ENCODE data around the gene TMEM169. TPM values are rescaled to one million over a fixed set of nuclear protein-coding genes. Genes with fewer than 3 reads are reported as not detected.
A peak's percentile ranks its signal among the peaks of the same experiment; 100 is the strongest.

TMEM169 gene
- total and polyA plus RNA-seq, 2 of the 13 experiments (the other 11 are each of a cell fraction or from before 2014, with no cell fraction given): 1.5 to 4.5 TPM

DNA sequence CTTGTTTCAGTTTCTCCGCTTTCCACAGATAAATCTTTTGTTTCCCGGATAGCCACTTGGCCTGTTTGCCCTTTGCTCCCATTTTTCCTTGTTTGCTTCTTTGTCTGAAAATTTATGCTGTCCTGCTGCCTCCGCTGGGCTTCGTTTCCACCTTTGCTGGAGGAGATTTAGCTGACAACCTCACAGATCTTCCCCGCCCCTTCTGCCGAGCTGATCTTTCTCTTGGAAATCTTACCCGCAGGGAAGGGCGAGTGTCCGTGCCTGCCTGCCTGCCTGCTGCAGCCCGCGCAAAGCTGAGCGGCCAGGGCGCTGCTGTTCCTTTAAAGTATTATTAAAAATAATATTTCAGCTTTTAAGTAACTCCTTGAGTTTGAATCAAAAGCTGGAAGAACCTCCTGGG, 26.0 kb downstream of the TMEM169 start (continued):
- TF ChIP-seq, protein P1, sequence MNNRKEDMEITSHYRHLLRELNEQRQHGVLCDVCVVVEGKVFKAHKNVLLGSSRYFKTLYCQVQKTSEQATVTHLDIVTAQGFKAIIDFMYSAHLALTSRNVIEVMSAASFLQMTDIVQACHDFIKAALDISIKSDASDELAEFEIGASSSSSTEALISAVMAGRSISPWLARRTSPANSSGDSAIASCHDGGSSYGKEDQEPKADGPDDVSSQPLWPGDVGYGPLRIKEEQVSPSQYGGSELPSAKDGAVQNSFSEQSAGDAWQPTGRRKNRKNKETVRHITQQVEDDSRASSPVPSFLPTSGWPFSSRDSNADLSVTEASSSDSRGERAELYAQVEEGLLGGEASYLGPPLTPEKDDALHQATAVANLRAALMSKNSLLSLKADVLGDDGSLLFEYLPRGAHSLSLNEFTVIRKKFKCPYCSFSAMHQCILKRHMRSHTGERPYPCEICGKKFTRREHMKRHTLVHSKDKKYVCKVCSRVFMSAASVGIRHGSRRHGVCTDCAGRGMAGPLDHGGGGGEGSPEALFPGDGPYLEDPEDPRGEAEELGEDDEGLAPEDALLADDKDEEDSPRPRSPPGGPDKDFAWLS (CRISPR knock-in tag; IDR thresholded peaks at IDR 0.05; ENCODE audit: borderline replicate concordance): no peak
- TF ChIP-seq SMAD3 (CRISPR knock-in tag; IDR thresholded peaks at IDR 0.05): no peak
- TF ChIP-seq ZNF543 (CRISPR knock-in tag; IDR thresholded peaks at IDR 0.05): no peak
- TF ChIP-seq ZNF142 (CRISPR knock-in tag; IDR thresholded peaks at IDR 0.05): peak; percentile 75; the same call in 1 of the 2 replicates
- no peak for TF ChIP-seq KLF12 (CRISPR knock-in tag; IDR thresholded peaks at IDR 0.05; ENCODE audit: borderline replicate concordance)
- TF ChIP-seq ZBTB7B (CRISPR knock-in tag; IDR thresholded peaks at IDR 0.05): no peak
- TF ChIP-seq JUN (CRISPR knock-in tag; IDR thresholded peaks at IDR 0.05): no peak
- TF ChIP-seq, protein P2, sequence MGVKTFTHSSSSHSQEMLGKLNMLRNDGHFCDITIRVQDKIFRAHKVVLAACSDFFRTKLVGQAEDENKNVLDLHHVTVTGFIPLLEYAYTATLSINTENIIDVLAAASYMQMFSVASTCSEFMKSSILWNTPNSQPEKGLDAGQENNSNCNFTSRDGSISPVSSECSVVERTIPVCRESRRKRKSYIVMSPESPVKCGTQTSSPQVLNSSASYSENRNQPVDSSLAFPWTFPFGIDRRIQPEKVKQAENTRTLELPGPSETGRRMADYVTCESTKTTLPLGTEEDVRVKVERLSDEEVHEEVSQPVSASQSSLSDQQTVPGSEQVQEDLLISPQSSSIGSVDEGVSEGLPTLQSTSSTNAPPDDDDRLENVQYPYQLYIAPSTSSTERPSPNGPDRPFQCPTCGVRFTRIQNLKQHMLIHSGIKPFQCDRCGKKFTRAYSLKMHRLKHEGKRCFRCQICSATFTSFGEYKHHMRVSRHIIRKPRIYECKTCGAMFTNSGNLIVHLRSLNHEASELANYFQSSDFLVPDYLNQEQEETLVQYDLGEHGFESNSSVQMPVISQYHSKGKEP (CRISPR knock-in tag; IDR thresholded peaks at IDR 0.05): no peak
- TF ChIP-seq, protein P3, sequence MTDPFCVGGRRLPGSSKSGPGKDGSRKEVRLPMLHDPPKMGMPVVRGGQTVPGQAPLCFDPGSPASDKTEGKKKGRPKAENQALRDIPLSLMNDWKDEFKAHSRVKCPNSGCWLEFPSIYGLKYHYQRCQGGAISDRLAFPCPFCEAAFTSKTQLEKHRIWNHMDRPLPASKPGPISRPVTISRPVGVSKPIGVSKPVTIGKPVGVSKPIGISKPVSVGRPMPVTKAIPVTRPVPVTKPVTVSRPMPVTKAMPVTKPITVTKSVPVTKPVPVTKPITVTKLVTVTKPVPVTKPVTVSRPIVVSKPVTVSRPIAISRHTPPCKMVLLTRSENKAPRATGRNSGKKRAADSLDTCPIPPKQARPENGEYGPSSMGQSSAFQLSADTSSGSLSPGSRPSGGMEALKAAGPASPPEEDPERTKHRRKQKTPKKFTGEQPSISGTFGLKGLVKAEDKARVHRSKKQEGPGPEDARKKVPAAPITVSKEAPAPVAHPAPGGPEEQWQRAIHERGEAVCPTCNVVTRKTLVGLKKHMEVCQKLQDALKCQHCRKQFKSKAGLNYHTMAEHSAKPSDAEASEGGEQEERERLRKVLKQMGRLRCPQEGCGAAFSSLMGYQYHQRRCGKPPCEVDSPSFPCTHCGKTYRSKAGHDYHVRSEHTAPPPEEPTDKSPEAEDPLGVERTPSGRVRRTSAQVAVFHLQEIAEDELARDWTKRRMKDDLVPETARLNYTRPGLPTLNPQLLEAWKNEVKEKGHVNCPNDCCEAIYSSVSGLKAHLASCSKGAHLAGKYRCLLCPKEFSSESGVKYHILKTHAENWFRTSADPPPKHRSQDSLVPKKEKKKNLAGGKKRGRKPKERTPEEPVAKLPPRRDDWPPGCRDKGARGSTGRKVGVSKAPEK (CRISPR knock-in tag; IDR thresholded peaks at IDR 0.05; ENCODE audit: borderline replicate concordance): no peak
- no peak; the same call in 1 of the 2 replicates for TF ChIP-seq BORCS8-MEF2B (CRISPR knock-in tag; IDR thresholded peaks at IDR 0.05)
- no peak for TF ChIP-seq ZNF782 (CRISPR knock-in tag; IDR thresholded peaks at IDR 0.05; ENCODE audit: borderline replicate concordance)
- no peak for TF ChIP-seq ZNF430 (CRISPR knock-in tag; IDR thresholded peaks at IDR 0.05)
- TF ChIP-seq SMC3 (IDR thresholded peaks at IDR 0.05; ENCODE audit: low read length): no peak
- no peak for TF ChIP-seq CEBPB (IDR thresholded peaks at IDR 0.05; ENCODE audit: borderline replicate concordance, low read depth, low read length)
